ENCODE measurements around the gene FHOD1. TPM values are rescaled to one million over a fixed set of nuclear protein-coding genes. Genes with fewer than 3 reads are reported as not detected.

The FHOD1 gene
- total RNA-seq, 4 donors from 2014 or later, result 9.7 to 15.5 (median 12.9) TPM

GRCh38 chr16:67249178-67250044, 2.1 kb upstream of the FHOD1 start:
- Histone ChIP-seq H3K27me3 (peaks cover 50% of the 10 kb centered on the region), H3K36me3 (no peaks in the 10 kb centered on the region), H3K4me3 (peak overlapping the region; percentile 31 to 80), H3K9me3 (no peaks in the 10 kb centered on the region), H3K27ac (no peak overlapping the region), H3K4me1 (peaks cover 0 to 48% (median 31%) of the 10 kb centered on the region in 3 donors)
- TF ChIP-seq EP300 (IDR thresholded peaks at IDR 0.05), result no peak
- no peak for TF ChIP-seq CTCF (IDR thresholded peaks at IDR 0.05)
- TF ChIP-seq POLR2A (IDR thresholded peaks at IDR 0.05), result no peak
- no peak for TF ChIP-seq POLR2AphosphoS5 (IDR thresholded peaks at IDR 0.05)
- WGBS, 2 donors (ENCODE audit: low coverage in 1 of 2), result 34 to 41% methylated on average over 3 to 10 of the region's 22 CpGs
- no peak for ATAC-seq

- H3K9me3 ChIP-seq, result no peaks in the 10 kb centered on the region
- H3K4me1 ChIP-seq, result peaks cover 0 to 57% (median 38%) of the 10 kb centered on the region in 3 donors
- no peaks in the 10 kb centered on the region for H3K36me3 ChIP-seq
- TF ChIP-seq POLR2A (IDR thresholded peaks at IDR 0.05), result no peak
- TF ChIP-seq CTCF (IDR thresholded peaks at IDR 0.05), result peak in 3 of 4 experiments; percentile 32 to 41 (median 36)
- peak within 1 kb of the TSS in 3 of 4 donors; percentile 83 to 87 (median 86) for H3K27ac ChIP-seq
- peaks cover 45% of the 10 kb centered on the region for H3K27me3 ChIP-seq
- 0% methylated on average over 1 to 3 of the region's 75 CpGs for WGBS, 2 donors (ENCODE audit: low coverage in 1 of 2)
- peak within 1 kb of the TSS; percentile 31 to 80 for H3K4me3 ChIP-seq
- ATAC-seq, result no peak
These were observed 1.3 kb upstream of the FHOD1 start, which contains the start of gene SLC9A5 for GRCh38 chr16:67248401-67249177. Gene SLC9A5, plus strand, starts transcription at chr16:67248979. Its CDS starts 36 bp downstream, at chr16:67249015.

GRCh38 chr16:67248073-67248400, 756 bp upstream of the FHOD1 start:
- 0 to 5% methylated on average over 3 to 7 of the region's 7 CpGs for WGBS, 2 donors (ENCODE audit: low coverage in 1 of 2)
- Histone ChIP-seq H3K4me3 (peak overlapping the region; percentile 31 to 80), H3K4me1 (peaks cover 0 to 62% (median 38%) of the 10 kb centered on the region in 3 donors), H3K27me3 (peaks cover 45% of the 10 kb centered on the region), H3K27ac (peak overlapping the region in 3 of 4 donors; percentile 83 to 87 (median 86)), H3K9me3 (no peaks in the 10 kb centered on the region), H3K36me3 (no peaks in the 10 kb centered on the region)
- ATAC-seq, result no peak
- TF ChIP-seq EP300 (IDR thresholded peaks at IDR 0.05) (no peak), CTCF (IDR thresholded peaks at IDR 0.05) (no peak), POLR2A (IDR thresholded peaks at IDR 0.05) (no peak), POLR2AphosphoS5 (IDR thresholded peaks at IDR 0.05) (no peak)

DNA sequence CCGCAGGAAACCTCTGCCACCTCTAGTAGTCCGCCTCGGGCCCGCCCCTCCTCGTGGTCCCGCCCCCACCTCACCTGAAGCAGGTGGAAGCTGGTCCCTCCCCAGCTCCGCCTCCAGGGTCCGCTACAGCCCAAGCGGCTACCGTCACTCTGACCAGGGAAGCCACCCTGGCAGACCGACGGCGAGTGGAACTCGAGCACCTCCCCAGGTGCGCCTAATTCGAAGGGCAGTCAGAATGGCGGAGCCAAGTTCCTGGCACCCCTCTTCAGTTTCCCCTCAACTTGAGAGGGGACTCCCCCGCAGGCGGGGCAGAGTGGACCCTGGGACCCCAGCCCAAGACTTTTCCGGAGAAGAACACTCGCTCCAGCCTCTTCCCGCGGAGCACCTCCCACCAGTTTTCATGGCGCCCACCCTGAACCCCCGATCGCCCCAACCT, 507 bp downstream of the FHOD1 start:
- Histone ChIP-seq H3K9me3 (no peaks in the 10 kb centered on the region), H3K4me1 (peaks cover 0 to 73% (median 38%) of the 10 kb centered on the region in 3 donors), H3K4me3 (peak overlapping the region; percentile 54 to 80), H3K27me3 (peaks cover 32% of the 10 kb centered on the region), H3K27ac (peak overlapping the region; percentile 3 to 87 (median 84)), H3K36me3 (no peaks in the 10 kb centered on the region)
- WGBS, 2 donors (ENCODE audit: low coverage in 1 of 2), result 0% methylated on average over 7 of the region's 26 CpGs; no CpG with 5 or more reads in 1 of the 2 donors
- TF ChIP-seq CTCF (IDR thresholded peaks at IDR 0.05) (no peak), POLR2AphosphoS5 (IDR thresholded peaks at IDR 0.05) (no peak), EP300 (IDR thresholded peaks at IDR 0.05) (no peak), POLR2A (IDR thresholded peaks at IDR 0.05) (no peak)
- no peak for ATAC-seq

All from gastroesophageal sphincter (tissue), 4 donors.